ENCODE data around the gene PELI2.

PELI2 gene

DNA sequence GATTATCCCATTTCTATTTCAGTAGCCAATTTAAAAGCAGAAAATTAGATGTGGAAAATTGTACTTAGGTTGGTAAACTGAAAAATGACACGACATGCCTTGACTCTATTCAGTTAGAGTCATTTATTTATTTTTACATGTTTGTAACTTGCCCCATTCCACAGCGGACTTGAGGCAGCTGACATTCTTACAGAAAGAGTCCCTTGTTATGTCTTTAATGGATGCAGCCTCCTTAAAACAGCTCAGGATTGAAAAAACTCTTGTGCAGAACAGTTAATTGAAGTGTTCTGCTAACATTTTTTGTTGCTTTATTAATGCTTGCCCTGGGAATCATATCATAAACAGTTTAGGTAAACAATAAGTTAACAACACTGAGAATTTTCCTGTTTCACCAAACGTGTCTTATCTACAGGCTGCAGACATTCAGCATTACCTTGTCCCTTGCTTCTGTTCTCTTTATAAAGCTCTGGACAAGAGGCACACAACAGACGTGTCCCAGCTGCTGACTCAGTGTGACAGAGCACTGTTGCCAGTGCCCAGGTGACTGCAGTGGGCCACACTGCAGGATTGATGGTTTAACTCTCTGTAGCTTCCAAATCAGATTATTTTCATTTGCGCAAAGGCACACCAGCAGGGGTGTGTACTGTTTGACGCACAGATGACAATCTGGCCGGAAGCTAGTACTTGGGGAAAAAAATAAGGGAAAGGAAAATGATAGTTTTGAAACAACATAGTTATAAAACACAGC, 101.6 kb downstream of the PELI2 start:
- no peaks in the 10 kb centered on the region for H3K27me3 ChIP-seq (ENCODE audit: insufficient read depth, low read depth)
- no peaks in the 10 kb centered on the region for H4K20me1 ChIP-seq (ENCODE audit: insufficient read depth)
- H3K27ac ChIP-seq = no peak overlapping the region
- TF ChIP-seq, protein P1, sequence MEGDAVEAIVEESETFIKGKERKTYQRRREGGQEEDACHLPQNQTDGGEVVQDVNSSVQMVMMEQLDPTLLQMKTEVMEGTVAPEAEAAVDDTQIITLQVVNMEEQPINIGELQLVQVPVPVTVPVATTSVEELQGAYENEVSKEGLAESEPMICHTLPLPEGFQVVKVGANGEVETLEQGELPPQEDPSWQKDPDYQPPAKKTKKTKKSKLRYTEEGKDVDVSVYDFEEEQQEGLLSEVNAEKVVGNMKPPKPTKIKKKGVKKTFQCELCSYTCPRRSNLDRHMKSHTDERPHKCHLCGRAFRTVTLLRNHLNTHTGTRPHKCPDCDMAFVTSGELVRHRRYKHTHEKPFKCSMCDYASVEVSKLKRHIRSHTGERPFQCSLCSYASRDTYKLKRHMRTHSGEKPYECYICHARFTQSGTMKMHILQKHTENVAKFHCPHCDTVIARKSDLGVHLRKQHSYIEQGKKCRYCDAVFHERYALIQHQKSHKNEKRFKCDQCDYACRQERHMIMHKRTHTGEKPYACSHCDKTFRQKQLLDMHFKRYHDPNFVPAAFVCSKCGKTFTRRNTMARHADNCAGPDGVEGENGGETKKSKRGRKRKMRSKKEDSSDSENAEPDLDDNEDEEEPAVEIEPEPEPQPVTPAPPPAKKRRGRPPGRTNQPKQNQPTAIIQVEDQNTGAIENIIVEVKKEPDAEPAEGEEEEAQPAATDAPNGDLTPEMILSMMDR (conservative IDR thresholded peaks at IDR 0.05; ENCODE audit: low read depth, low read length) = no peak
- H2AFZ ChIP-seq (ENCODE audit: low read depth) = no peak overlapping the region
- H3K4me3 ChIP-seq (IDR thresholded peaks at IDR 0.05; ENCODE audit: insufficient read depth, low read depth, low read length) = no peak overlapping the region
- H3K36me3 ChIP-seq (ENCODE audit: insufficient read depth) = no peaks in the 10 kb centered on the region
- H3K79me2 ChIP-seq (ENCODE audit: insufficient read depth, low read depth) = no peaks in the 10 kb centered on the region
- H3K4me1 ChIP-seq (ENCODE audit: low read depth, poor library complexity, severe bottlenecking) = peaks cover 51% of the 10 kb centered on the region
- H3K4me2 ChIP-seq = no peak overlapping the region
- H3K9ac ChIP-seq = no peak overlapping the region

DNA sequence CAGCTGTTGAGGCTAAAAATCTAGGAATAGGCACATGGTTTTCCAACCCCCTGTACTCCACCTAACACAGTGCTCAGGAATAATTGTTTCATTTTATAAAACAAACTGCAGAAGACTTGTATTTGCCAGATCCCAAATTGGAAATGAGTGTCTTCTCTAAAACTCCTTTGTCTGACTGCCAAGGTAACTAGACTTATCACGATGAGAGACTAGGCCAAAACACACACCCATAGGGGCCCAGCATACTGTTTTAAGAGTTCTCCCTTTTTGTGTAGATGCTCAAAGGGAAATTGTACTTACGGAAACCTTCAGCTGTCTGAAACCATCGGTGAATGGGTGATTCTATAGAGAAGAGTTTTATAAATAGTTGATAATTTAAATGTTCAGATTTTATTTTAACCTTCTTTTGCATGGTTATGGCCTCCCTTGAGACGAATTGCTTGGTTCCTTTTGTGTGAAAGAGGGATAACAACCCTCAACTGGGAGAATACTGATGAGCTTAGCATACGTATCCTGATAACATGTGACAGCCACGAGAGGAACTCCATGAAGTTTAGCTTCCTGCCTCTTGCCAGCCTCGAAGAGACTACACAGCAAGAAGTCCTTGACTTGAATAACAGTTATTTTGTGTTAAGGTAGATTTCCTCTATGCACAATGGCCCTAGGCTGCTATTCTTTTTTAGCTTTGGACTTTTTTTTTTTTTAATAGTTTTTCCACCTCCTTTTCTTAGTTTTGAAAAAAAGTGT, 103.3 kb downstream of the PELI2 start:
- no peak overlapping the region for H3K4me2 ChIP-seq
- H3K79me2 ChIP-seq (ENCODE audit: insufficient read depth, low read depth) = no peaks in the 10 kb centered on the region
- H3K9ac ChIP-seq = no peak overlapping the region
- no peak overlapping the region for H3K27ac ChIP-seq
- TF ChIP-seq, protein P1 (conservative IDR thresholded peaks at IDR 0.05; ENCODE audit: low read depth, low read length) = no peak
- no peaks in the 10 kb centered on the region for H4K20me1 ChIP-seq (ENCODE audit: insufficient read depth)
- no peaks in the 10 kb centered on the region for H3K36me3 ChIP-seq (ENCODE audit: insufficient read depth)
- H2AFZ ChIP-seq (ENCODE audit: low read depth) = no peak overlapping the region
- H3K4me1 ChIP-seq (ENCODE audit: low read depth, poor library complexity, severe bottlenecking) = peaks cover 35% of the 10 kb centered on the region
- no peaks in the 10 kb centered on the region for H3K27me3 ChIP-seq (ENCODE audit: insufficient read depth, low read depth)
- H3K4me3 ChIP-seq (IDR thresholded peaks at IDR 0.05; ENCODE audit: insufficient read depth, low read depth, low read length) = no peak overlapping the region

DNA sequence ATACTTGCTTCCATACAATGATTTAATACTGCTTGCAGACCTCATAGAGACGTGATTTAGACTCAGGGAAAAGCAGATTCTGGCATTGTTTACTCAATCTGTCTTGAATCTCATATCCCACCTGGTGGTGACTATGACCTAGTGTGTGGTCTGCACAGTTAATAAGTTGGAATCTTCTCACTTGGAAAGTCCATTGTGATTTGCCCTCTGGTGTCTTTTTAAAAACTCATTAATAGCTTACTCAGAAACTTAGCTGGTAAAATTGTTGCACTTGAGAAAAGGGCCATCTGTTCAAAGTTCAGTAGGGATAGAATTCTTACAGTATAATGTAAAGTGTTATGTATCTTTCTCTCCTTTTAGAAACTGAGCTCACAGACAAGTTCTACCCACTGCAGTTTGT, 106.0 kb downstream of the PELI2 start:
- no peak overlapping the region for H2AFZ ChIP-seq (ENCODE audit: low read depth)
- no peak overlapping the region for H3K27ac ChIP-seq
- no peaks in the 10 kb centered on the region for H3K36me3 ChIP-seq (ENCODE audit: insufficient read depth)
- H3K79me2 ChIP-seq (ENCODE audit: insufficient read depth, low read depth) = no peaks in the 10 kb centered on the region
- H3K9ac ChIP-seq = no peak overlapping the region
- H4K20me1 ChIP-seq (ENCODE audit: insufficient read depth) = no peaks in the 10 kb centered on the region
- TF ChIP-seq, protein P1 (conservative IDR thresholded peaks at IDR 0.05; ENCODE audit: low read depth, low read length) = no peak
- H3K4me3 ChIP-seq (IDR thresholded peaks at IDR 0.05; ENCODE audit: insufficient read depth, low read depth, low read length) = no peak overlapping the region
- H3K27me3 ChIP-seq (ENCODE audit: insufficient read depth, low read depth) = no peaks in the 10 kb centered on the region
- H3K4me1 ChIP-seq (ENCODE audit: low read depth, poor library complexity, severe bottlenecking) = peaks cover 10% of the 10 kb centered on the region
- H3K4me2 ChIP-seq = no peak overlapping the region

DNA sequence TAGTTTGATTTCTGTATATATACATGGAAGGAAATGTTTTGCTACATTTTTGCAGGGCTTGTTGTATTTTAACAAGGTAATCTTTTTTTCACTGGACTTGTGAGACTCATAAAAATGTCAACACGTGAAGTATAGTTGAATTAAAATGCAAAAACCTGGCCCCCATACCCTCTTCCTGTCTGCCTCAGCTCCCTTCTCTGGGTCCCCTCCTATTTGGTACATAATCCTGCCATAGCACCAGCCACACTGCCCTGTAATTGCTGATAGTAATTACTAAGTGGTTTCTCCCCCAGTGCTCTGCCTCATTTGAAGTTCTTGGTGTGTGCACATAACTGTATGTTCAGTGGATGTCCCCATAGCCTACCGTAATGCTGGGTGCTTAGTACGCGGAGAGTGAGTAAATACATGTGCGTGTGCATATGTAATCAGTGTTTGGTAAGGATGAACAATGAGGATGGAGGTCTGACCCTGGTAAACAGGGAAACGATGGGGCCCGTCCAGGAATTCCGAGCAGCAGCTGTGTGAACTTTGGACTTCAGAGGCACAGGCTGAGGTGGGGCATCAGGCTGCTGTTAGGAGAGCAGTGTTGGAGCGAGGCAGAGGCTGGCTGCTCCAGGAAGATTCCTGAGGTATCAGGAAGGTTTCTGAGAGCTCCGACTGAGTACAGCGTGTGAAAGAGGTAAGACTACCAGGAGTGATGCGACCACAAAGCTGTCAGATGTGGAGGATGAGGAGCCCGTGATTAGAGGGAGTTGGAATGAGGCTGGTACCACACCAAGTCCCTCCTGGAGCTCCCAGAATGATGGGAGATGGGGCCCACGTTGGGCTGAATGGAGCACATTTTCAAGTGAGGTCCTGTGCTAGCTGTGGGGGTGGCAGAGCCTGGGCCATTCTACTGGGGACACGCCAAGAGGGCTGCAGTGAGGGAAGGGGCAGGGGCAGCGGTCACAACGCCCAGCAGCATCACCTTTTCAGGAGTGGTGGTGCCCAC, 106.8 kb downstream of the PELI2 start:
- H3K4me2 ChIP-seq = no peak overlapping the region
- H3K27me3 ChIP-seq (ENCODE audit: insufficient read depth, low read depth) = no peaks in the 10 kb centered on the region
- H4K20me1 ChIP-seq (ENCODE audit: insufficient read depth) = no peaks in the 10 kb centered on the region
- H3K4me3 ChIP-seq (IDR thresholded peaks at IDR 0.05; ENCODE audit: insufficient read depth, low read depth, low read length) = no peak overlapping the region
- no peak overlapping the region for H3K9ac ChIP-seq
- no peaks in the 10 kb centered on the region for H3K79me2 ChIP-seq (ENCODE audit: insufficient read depth, low read depth)
- H3K36me3 ChIP-seq (ENCODE audit: insufficient read depth) = no peaks in the 10 kb centered on the region
- peaks cover 9% of the 10 kb centered on the region for H3K4me1 ChIP-seq (ENCODE audit: low read depth, poor library complexity, severe bottlenecking)
- H2AFZ ChIP-seq (ENCODE audit: low read depth) = no peak overlapping the region
- TF ChIP-seq, protein P1 (conservative IDR thresholded peaks at IDR 0.05; ENCODE audit: low read depth, low read length) = no peak
- H3K27ac ChIP-seq = no peak overlapping the region
